ENCODE results near the gene CACNG6. TPM values are rescaled to one million over a fixed set of nuclear protein-coding genes. Genes with fewer than 3 reads are reported as not detected.
"Not testable (repeated sequence)": the region's sequence is repeated elsewhere in the genome, so short reads cannot be mapped to it uniquely, and the experiment has no call there.

CACNG6 gene
- total RNA-seq, 1 donor from 2014 or later = not detected

- H3K4me3 Mint-ChIP-seq (ENCODE audit: unreplicated experiment) = no peak overlapping the region
- no peaks in the 10 kb centered on the region for H3K4me1 Mint-ChIP-seq (ENCODE audit: unreplicated experiment)
- no peak overlapping the region for H3K27ac Mint-ChIP-seq (ENCODE audit: unreplicated experiment)
- no peak for DNase-seq (ENCODE audit: extremely low spot score, unreplicated experiment)
- TF ChIP-seq CTCF (IDR thresholded peaks at IDR 0.05) = peak; percentile 30
- no peaks in the 10 kb centered on the region for H3K27me3 Mint-ChIP-seq (ENCODE audit: unreplicated experiment)
- no peaks in the 10 kb centered on the region for H3K9me3 Mint-ChIP-seq (ENCODE audit: unreplicated experiment)
- H3K36me3 Mint-ChIP-seq (ENCODE audit: unreplicated experiment) = no peaks in the 10 kb centered on the region
Measured at GRCh38 chr19:54030895-54031586, 39.6 kb downstream of the CACNG6 start.

GRCh38 chr19:54035215-54036178 lies 44.1 kb downstream of the CACNG6 start:
- no peak for DNase-seq (ENCODE audit: extremely low spot score, unreplicated experiment)
- no peak for TF ChIP-seq CTCF (IDR thresholded peaks at IDR 0.05)
- Mint-ChIP-seq H3K27ac (ENCODE audit: unreplicated experiment) (no peak overlapping the region), H3K27me3 (ENCODE audit: unreplicated experiment) (no peaks in the 10 kb centered on the region), H3K9me3 (ENCODE audit: unreplicated experiment) (no peaks in the 10 kb centered on the region), H3K4me3 (ENCODE audit: unreplicated experiment) (no peak overlapping the region), H3K36me3 (ENCODE audit: unreplicated experiment) (no peaks in the 10 kb centered on the region), H3K4me1 (ENCODE audit: unreplicated experiment) (no peaks in the 10 kb centered on the region)

- not testable (repeated sequence) for H3K36me3 Mint-ChIP-seq (ENCODE audit: unreplicated experiment); H3K4me1 Mint-ChIP-seq (ENCODE audit: unreplicated experiment); H3K9me3 Mint-ChIP-seq (ENCODE audit: unreplicated experiment); DNase-seq (ENCODE audit: extremely low spot score, unreplicated experiment); H3K27me3 Mint-ChIP-seq (ENCODE audit: unreplicated experiment); H3K27ac Mint-ChIP-seq (ENCODE audit: unreplicated experiment); H3K4me3 Mint-ChIP-seq (ENCODE audit: unreplicated experiment)
Measured at GRCh38 chr19:54036542-54036941, 45.1 kb downstream of the CACNG6 start.

- Mint-ChIP-seq H3K27ac (ENCODE audit: unreplicated experiment) (no peak overlapping the region), H3K9me3 (ENCODE audit: unreplicated experiment) (no peaks in the 10 kb centered on the region), H3K36me3 (ENCODE audit: unreplicated experiment) (no peaks in the 10 kb centered on the region), H3K4me1 (ENCODE audit: unreplicated experiment) (no peaks in the 10 kb centered on the region), H3K27me3 (ENCODE audit: unreplicated experiment) (no peaks in the 10 kb centered on the region), H3K4me3 (ENCODE audit: unreplicated experiment) (no peak overlapping the region)
- no peak for DNase-seq (ENCODE audit: extremely low spot score, unreplicated experiment)
- TF ChIP-seq CTCF (IDR thresholded peaks at IDR 0.05) = no peak
Measured at GRCh38 chr19:54040003-54040402, 48.6 kb downstream of the CACNG6 start.

GRCh38 chr19:54041969-54042606 lies 50.7 kb downstream of the CACNG6 start:
- DNase-seq (ENCODE audit: extremely low spot score, unreplicated experiment) = no peak
- Mint-ChIP-seq H3K4me3 (ENCODE audit: unreplicated experiment) (no peak overlapping the region), H3K4me1 (ENCODE audit: unreplicated experiment) (no peaks in the 10 kb centered on the region), H3K27me3 (ENCODE audit: unreplicated experiment) (no peaks in the 10 kb centered on the region), H3K36me3 (ENCODE audit: unreplicated experiment) (no peaks in the 10 kb centered on the region), H3K9me3 (ENCODE audit: unreplicated experiment) (no peaks in the 10 kb centered on the region), H3K27ac (ENCODE audit: unreplicated experiment) (no peak overlapping the region)
- no peak for TF ChIP-seq CTCF (IDR thresholded peaks at IDR 0.05)

Data from osteocyte (in vitro differentiated cells).